NCI-H1417 treated with DMSO at 0.1 percent for 48 hours (cell line): ENCODE results near the gene MATN1.

Experiments
- DNase-seq: peaks from one replicate; lab custom pipeline; 2025; lab: John Stamatoyannopoulos, UW

The MATN1 gene

GRCh38 chr1:30718091-30718635 is 5.2 kb downstream of the MATN1 start:
- DNase-seq = peak; percentile 89

- DNase-seq = no peak
Observed at GRCh38 chr1:30716646-30717045, 6.7 kb downstream of the MATN1 start.

GRCh38 chr1:30715886-30716285 is 7.5 kb downstream of the MATN1 start:
- DNase-seq = no peak

- no peak for DNase-seq
Observed at GRCh38 chr1:30715216-30715615, 8.2 kb downstream of the MATN1 start.

- DNase-seq = no peak
Observed at GRCh38 chr1:30714536-30715090, 8.8 kb downstream of the MATN1 start.

GRCh38 chr1:30714025-30714424 is 9.4 kb downstream of the MATN1 start:
- DNase-seq = no peak

- no peak for DNase-seq
Observed at GRCh38 chr1:30713311-30713710, 10.1 kb downstream of the MATN1 start.

GRCh38 chr1:30712583-30712982 is 10.8 kb downstream of the MATN1 start:
- DNase-seq = no peak

- DNase-seq = no peak
Observed at GRCh38 chr1:30710407-30710806, 13.0 kb downstream of the MATN1 start.

- no peak for DNase-seq
Observed at GRCh38 chr1:30708361-30708728, 15.0 kb downstream of the MATN1 start.

- no peak for DNase-seq
Observed at GRCh38 chr1:30707412-30708360, 15.7 kb downstream of the MATN1 start.

- DNase-seq = no peak
Observed at GRCh38 chr1:30706528-30706927, 16.9 kb downstream of the MATN1 start.

- no peak for DNase-seq
Observed at GRCh38 chr1:30705698-30706097, 17.7 kb downstream of the MATN1 start.

GRCh38 chr1:30704765-30705509 is 18.4 kb downstream of the MATN1 start:
- no peak for DNase-seq

- DNase-seq = no peak
Observed at GRCh38 chr1:30704271-30704670, 19.1 kb downstream of the MATN1 start.

- no peak for DNase-seq
Observed at GRCh38 chr1:30702823-30703222, 20.6 kb downstream of the MATN1 start.

GRCh38 chr1:30701258-30701633 is 22.1 kb downstream of the MATN1 start:
- no peak for DNase-seq

GRCh38 chr1:30700528-30701257 is 22.7 kb downstream of the MATN1 start:
- no peak for DNase-seq

- DNase-seq = no peak
Observed at GRCh38 chr1:30699762-30700161, 23.6 kb downstream of the MATN1 start.

GRCh38 chr1:30698401-30698981 is 24.9 kb downstream of the MATN1 start:
- DNase-seq = no peak

GRCh38 chr1:30697571-30698376 is 25.6 kb downstream of the MATN1 start:
- DNase-seq = no peak
